ENCODE measurements around the gene STAG2.
"Not testable (repeated sequence)": the region's sequence is repeated elsewhere in the genome, so short reads cannot be mapped to it uniquely, and the experiment has no call there.

STAG2 gene

DNA sequence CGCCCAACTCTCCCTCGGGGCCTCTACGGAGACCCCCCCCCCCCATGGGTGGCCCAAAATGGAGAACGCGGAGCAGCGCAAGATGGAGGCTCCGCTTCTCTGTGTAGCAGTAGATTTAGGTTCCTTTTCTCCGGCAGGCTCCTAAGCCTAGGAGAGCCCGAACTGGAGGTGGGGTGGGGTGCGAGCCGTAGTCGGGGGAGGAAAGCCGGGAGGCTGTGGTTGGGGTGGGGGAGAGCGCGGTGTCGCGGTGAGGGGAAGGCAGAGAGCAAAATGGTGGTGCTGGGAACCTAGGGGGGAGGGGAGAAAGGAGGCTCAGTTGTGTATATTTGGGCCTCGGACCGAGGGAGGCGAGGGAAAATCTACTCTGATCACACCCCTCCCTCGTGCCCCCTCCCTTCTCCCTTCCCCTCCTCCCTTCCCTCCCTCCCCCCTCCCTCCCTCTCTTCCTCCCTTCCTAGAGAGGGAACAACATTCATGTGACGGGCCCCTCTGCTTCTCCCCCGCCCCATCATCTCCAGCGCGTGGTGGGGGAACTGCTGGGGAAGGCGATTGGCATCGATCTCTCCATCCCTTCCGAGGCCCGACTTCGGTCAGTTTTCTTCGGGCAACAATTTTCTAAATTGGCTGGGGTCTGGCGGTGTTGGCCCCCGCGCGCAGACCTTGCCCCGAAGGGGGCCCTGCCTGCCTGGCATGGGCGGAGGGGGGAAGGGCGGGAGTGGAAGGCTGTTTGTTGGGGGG lies at the start of gene STAG2:
TSS of gene STAG2 (plus strand) at position 439 of the 738 bp plus-strand sequence. CDS start 60,922 bp downstream, outside the sequence.
- peak; percentile 76 for DNase-seq

DNA sequence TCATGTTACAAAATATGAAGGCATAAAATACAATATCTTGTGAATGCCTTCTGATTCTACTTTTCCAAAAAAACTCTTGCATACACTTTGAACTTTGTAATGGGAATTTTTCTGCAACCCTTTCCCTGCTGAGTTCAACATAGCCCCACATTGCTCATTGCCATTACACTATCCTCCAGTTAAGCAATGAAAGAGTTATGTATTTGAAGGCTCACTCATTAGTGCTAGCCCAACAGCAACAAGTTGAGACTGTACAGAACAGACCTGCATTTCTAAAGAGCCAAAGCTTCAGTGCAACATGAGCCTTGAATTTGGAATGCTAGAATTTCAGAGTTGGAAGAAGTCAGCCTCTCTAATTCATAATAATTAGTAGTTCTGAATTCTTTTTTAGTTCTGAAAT lies 44.4 kb upstream of the STAG2 start:
- DNase-seq = no peak

DNA sequence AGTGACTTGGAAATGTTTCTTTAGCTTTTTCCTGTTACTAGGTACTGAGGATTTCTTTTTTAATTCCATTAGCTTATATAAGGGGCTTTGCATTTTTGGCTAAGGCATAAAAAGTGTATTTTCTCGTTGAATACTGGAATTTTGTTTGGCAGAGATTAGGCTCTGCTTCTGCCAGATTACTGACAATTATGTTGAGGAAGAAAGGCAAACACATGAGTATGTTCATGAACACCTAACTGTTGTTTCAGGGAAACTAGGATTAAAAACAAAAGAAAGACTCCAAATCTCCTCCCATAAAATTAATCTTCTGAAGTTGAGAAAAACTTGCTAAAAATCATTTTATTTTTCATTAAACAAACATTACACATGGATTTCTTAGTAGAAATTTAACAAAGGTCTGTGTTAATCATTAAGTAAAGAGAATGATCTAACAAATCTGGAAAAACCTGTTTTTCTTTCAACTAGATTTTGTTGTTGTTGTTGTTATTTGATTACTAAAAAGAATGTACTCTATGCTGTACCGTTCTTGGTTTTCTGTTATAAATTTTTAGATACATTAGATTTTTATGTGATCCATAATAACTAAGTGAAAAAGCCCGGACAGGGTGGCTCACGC lies 43.3 kb upstream of the STAG2 start:
- DNase-seq = no peak

DNA sequence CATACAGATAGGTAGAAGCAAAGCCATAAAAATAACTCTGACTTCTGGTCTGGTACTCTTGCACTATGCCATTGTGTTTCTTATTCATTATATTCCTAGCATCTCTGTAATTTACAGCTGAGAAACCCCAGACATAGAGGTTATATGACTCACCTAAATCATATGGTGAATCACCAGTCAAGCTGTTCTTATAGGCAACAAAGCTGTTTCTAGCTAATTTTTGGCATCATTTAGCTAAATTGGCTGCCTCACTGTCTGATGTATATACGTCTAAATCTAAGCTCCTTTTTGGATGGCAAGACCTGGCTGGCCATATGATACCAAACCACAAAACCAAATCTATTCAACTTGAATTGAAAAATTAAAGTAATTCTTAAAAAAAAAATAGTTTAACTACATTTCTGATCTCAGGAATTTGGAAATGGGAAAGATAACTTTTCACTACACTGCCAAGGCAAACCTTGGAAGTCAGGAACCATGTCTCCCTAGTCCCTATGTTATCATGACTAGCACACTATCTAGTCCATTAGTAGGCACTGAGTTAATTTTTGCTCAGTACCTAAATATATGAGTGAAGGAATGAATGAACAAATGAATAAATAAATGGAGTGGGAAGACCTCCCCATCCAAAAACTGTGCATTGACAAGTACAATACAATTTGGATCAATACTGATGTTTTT lies 41.3 kb upstream of the STAG2 start:
- no peak for DNase-seq

DNA sequence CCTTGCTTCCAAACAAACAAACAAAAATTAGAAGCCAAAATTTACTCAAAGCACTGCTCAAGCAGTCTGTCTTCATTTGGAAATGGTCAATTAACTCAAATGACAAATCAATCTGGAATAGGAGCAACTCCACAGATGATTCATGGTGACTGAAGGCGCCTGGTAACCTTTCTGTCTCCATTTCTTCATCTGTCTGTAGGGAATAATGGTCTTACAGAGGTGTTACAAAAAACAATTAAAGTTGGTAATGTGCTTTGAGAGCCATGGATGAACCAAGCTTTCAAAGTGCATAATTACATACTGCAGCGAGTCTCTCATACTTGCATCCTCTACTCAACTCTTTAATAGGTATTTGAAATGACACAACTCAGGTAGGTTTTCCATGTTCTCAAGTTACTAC lies 38.3 kb upstream of the STAG2 start:
- DNase-seq = no peak

DNA sequence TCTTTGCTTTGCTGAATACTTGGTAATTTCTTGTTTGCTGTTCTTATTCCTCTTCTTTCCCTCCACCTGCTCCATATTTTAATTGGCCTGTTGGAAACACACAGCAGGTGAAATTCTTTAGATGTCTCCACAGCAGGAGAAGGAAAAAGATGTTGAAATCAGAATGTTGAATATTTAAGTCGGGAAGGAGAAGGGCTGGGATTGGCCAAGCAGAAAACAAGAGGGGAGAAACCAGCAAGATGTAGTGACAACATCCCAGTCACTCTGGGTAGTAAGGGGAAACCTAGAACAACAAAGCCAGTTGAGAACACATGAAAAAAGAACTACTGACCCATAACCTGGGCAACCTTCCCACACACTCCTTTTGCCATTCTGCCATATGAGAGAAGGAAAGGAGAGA lies 37.3 kb upstream of the STAG2 start:
- DNase-seq = no peak

DNA sequence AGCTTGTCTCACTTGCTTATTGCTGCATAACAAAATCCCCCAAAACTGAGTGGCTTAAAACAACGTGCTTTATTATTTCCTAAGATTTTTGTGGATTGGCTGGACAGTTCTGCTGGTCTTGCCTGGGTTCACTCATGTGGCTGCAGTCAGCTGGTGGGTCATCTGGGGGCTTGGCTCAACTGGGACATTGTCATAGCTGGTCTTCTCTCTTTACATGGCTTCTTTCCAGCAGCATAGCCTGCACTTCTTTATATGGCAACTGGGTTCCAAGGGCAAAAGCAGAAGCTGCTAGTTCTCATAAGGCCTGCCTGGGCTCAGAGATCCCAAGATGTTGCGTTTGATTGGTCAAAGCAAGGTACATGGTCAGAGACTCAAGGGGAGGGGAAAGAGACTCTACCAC lies 33.7 kb upstream of the STAG2 start:
- no peak for DNase-seq

DNA sequence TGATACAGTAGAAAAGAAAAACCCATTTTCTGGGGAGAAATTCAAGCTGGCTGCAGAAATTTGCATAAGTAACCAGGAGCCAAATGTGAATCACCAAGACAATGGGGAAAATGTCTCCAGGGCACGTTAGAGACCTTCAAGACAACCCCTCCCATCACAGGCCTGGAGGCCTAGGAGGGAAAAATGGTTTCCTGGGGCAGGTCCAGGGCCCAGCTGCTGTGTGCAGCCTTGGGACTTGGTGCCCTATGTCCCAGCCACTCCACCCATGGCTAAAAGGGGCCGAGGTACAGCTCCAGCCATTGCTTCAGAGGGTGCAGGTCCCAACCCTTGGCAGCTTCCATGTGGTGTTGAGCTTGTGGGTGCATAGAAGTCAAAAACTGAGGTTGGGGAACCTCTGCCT lies 29.5 kb upstream of the STAG2 start:
- not testable (repeated sequence) for DNase-seq

DNA sequence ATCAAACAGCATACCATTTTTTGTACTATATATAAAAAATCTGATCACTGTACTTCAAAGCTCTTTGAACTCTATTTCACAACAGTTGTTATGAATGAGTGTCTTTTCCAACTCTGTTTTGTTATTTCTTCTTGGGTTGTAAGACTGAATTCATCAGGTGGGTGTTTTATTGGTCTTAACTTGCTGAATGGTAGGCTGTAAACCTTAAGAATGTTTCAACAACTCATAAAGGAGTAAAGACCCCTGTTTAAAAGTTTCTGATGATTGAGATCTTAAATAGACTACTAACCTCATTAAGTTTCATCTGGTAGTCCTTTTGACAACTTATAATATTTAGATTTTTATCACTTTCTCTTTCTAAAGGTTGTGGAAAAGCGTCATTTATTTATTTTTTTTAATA lies 18.4 kb upstream of the STAG2 start:
- DNase-seq = no peak

DNA sequence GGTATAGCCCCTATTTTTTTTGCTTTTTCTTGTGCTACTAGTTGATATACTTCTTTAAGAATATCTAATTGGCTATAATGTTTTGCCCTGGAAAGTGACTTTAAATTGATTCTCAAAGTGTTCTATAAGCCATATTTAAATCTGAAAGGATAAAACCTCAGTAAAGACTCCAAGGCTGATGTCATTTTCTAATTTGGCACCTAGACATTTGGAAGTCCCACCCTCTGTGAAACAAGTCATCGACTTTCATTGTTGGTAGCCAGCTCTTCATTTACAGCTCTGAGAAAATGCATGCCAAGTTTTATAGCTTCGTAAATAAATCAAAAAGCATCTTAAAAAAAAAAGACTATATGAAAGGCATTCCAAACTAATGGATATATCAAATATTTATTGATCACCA lies 18.0 kb upstream of the STAG2 start:
- no peak for DNase-seq

DNA sequence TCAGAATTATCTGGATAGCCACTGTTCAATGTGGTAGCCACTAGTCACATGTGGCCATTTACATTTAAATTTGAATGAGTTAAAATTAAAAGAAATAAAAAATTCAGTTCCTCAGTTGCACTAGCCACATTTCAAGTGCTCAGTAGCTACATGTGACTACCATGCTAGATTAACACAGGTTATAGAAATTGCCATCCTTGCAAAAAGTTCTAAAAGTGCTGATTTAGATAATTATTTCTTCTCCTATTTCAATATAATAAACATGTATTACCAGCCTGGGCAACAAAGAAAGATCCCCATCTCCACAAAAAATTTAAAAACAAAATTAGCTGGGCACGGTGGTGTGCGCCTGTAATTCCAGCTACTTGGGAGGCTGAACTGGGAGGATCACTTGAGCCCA lies 11.7 kb upstream of the STAG2 start:
- no peak for DNase-seq

DNA sequence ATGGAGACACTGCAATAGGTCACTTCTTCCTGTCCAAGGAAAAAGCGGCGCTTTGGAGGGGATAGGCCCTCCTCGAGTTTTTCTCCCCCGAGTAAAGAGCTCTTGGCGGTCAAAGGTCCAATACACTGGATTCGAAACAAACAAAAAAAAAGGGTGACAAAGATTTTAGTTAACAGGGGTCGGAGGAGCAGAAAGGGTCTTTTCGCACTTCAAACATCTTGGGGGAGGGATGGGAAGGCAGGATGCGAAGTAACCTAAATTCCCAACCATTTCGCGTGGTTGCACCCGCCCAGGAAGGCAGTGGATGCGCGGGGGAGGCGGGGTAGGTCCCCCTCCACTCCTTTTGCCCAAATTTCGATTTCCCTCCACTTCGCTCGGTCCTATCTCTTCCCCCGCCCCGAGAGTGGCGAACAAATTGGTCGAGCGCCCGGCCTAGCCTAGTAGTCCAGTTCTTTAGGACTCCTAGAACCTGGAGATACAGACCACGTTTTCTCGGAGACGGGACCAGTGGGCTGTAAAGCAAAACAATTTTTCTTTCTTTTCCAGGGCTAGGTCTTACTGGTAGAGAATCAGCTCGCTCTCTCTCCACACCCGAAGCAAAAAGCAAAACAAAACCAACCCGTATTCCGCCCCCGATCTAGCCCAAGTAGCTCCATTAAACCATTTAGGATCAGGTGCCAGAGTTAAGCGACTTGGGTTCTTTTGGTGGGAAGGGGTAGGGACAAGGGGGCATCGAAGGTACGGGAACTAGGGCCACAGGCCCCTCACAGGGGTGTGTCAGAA lies 2.0 kb upstream of the STAG2 start:
- no peak for DNase-seq

DNA sequence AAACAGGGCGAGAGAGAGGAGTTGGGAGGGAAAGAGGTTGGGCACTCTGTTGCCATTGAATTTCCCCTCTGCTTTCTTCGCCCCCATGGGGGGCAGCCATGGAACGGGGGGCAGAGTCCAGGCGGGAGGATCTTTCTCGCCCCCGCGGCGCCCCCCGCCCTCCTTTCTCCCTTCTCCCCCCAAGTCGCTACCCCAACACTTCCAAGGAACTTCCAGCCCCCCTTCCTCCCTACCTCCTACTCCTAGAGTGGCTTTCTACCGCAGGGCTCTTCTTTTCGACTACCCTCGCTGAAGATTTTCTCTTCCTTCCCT lies 594 bp upstream of the STAG2 start:
- no peak for DNase-seq

DNA sequence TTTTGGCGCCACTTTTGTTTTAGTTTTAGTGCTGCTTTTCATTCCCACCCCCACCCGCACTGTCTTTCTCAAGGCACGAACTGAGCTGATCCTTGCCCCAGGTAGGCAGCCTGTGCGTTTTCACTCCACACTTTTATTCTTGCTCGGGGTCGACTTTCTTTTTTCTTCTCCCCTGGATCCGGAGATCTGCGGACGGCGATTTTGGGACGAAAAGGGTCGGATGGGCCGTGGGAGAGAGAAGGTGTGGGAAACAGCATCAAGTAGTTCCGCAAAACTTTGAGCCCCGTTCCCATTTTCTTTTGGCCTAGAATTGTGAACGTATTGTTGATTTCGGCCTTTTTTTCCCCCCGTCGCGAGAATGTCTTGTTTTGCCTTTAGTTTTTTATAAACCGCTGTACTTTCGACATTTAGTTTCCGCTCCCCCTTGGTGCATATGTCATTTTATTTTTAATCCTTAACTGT lies 531 bp downstream of the STAG2 start:
- no peak for DNase-seq

DNA sequence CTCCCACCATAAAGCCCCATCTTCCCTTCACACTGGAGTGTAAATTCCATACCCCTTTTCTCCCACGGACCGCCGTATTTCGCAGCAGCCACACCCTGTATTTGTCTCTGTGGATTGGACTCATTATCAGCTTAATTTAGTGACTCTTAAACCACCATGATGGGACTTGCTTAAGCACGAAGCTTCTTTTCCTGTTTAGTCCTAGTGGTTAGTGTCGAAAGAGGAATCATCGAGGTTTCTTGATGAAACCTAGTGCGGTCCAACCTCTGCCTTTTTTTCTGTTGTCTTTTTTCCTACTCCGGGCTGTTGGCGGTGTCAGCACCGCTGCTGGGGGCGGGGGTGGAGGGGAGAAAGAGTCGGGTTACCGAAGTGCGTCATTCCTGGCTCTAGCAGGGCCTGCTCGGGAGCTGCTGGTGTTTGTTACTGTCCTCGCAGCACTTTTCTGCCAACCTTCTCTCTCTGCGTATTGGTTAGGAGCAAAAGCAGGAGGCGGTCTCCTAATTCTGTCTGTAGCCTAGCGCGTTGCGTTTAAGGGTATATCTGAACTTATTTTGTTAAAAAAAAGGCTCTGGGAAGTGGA lies 1.4 kb downstream of the STAG2 start:
- peak; percentile 85 for DNase-seq

DNA sequence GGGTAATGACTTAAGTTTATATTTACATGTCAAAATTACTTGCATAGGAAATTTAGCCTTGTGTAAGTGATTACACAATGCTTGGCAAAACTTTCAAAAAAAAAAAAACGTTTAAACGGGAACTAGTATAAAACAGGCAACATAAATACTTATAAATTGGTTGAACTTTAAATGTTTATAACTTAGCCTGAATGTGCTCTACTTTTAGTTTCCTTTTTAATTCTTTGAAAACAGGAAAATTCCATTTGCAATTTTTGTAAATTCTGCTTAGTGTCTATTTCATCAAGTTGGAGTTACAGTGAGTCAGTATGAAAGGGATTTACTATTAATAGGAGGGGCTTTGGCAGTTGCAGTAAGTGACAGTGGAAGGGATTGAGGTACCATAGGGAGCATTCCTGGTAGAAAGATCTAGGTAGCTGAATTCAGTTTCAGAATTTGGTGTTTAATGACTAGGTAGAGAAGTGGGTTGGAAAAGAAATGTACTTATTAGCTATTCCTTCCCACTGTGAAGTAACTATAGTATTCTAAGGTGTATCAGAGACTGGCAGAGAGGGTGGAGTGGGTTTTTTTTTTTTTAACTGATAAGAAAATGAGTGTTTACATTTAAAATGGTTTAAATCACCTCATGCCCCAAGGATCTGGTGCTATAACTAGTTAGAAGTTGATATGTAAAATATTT lies 2.8 kb downstream of the STAG2 start:
- no peak for DNase-seq

DNA sequence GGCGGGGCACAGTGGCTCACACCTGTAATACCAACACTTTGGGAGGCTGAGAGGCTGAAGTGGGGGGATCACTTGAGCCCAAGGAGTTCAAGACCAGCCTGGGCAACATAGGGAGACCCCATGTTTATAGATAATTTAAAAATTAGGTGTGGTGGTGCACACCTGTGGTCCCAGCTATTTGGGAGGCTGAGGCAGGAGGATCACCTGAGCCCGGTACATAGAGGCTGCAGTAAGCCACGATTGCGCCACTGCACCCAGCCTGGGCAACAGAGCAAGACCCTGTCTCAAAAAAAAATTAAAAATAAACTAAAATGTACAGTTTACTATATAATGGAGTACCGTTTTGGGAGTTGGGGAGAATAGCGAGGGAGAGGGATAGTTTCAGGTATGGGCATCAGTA lies 4.2 kb downstream of the STAG2 start:
- DNase-seq = no peak

DNA sequence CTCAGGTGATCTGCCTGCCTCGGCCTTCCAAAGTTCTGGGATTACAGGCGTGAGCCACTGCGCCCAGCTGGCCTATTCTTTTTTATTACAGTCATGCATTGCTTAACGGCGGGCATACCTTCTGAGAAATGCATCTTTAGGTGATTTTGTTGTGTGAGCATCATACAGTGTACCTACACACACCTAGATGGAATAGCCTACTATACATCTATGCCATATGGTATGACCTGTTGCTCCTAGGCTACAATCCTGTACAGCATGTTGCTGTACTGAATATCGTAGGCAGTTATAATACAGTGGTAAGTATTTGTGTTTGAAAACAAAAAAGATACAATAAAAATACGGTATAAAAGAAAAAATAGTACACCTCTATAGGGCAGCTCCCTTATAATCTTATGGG lies 6.0 kb downstream of the STAG2 start:
- no peak for DNase-seq

DNA sequence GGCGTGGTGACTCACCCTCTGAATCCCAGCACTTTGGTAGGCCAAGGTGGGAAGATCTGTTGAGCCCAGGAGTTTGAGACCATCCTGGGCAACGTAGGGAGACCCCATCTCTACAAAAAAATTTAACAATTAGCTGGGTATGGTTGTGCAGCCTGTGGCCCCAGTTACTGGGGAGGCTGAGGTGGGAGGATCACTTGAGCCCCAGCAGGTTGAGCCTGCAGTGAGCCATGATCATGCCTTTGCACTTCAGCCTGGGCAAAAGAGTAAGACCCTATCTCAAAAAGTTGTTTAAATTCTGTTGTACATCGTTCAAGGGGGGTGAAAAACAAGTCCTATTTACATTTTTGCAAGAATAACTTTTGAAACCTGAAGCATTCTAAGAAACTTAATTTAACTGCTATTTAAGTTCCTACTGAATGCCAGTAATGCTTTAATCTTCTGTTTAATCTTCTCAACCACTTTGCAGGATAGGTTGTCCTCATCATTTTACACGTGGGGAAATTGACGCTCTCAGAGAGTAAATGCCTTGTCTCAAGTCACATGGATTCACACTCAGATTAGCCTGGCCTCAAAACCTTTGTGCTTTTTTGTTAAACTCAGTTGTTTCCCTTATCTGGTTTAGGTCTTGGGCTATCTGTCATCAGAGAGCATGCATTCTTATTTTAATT lies 7.0 kb downstream of the STAG2 start:
- DNase-seq = no peak

DNA sequence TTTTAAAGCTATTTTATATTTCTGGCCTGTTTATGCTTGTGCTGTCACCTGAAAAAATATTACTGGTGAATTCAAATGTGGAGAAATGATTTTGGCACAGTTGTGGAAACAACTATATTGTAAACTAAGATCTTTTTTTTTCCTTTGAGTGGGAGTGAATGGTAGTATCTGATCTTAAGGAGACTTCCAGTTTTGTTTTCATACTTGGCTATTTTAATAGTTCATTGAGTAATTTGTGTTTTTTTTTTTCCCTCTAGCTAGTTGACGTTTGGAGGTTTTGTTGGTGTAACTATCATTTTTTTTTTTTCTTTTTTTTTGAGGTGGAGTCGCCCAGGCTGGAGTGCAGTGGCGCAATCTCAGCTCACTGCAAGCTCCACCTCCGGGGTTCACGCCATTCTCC lies 10.5 kb downstream of the STAG2 start:
- DNase-seq = no peak

DNA sequence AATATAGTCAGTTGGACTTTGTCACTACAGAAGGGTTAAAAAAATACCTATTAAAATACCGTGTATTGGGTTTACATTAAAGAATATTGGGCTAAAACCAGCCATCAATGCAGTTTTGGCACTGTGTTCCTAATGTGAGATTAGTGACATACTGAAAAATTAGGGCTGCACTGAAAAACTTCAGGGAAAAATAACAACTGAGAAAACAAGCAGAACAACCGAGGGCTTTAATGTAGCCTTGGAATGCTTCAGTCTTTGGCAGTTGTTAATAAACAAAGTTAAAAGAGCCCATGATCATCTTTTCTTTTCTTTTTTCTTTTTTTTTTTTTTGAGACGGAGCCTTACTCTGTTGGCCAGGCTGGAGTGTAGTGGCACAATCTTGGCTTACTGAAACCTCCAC lies 12.4 kb downstream of the STAG2 start:
- DNase-seq = no peak

DNA sequence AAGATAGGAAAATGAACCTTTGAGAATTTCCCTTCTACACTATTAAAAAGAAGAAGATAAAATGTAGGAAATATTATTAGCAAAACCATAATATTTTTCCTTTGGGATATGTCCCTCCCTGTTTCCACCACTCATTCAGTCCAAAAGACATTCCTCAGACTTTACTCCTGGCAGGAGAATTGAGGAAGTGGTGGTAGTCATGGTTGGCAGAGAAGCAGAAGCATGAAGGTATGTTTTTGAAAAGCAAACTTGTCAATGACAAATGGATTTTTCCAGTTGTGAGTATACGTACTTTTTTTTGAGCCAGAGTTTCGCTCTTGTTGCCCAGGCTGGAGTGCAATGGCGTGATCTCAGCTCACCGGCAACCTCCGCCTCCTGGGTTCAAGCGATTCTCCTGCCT lies 13.7 kb downstream of the STAG2 start:
- DNase-seq = no peak
